Right lobe of liver (tissue), 6 donors: Measurements from ENCODE around the gene WDR18. TPM values are rescaled to one million over a fixed set of nuclear protein-coding genes. Genes with fewer than 3 reads are reported as not detected.

Experiments
- ATAC-seq, 4 donors: fragments of 200-7000 bp; cut with Tn5 transposase; one replicate each; pipeline ENCODE4 v1.9.1; 2020; ENCODE audit warnings: mild to moderate bottlenecking in 4 of 4, moderate library complexity in 4 of 4
- DNase-seq, 3 donors: peaks; one replicate each; pipeline ENCODE4 v3.0.0-alpha.2; 2020
- H3K27ac ChIP-seq, 3 donors: fragments of 200-600 bp; one replicate each; pipeline ENCODE4 v1.8.0; 2022
- H3K27me3 ChIP-seq, 2 donors: fragments of 200-600 bp; one replicate each; pipeline ENCODE4 v1.8.0; 2022
- H3K36me3 ChIP-seq, 4 donors: fragments of 200-600 bp; sonication (generic) in 1 of 4; one replicate each; pipeline versions ENCODE4 v1.5.1 to v1.8.0; 2017 to 2022; ENCODE audit warnings: control low read depth in 1 of 4
- H3K4me1 ChIP-seq, 4 donors: fragments of 200-600 bp; sonication (generic) in 1 of 4; one replicate each; pipeline versions ENCODE4 v1.5.1 to v1.8.0; 2017 to 2022; ENCODE audit warnings: control low read depth in 1 of 4
- H3K4me3 ChIP-seq, 3 donors: fragments of 200-600 bp; one replicate each; pipeline ENCODE4 v1.8.0; 2022
- H3K9me3 ChIP-seq, 4 donors: fragments of 200-600 bp; sonication (generic) in 1 of 4; one replicate each; pipeline versions ENCODE4 v1.5.1 to v1.8.0; 2017 to 2022; ENCODE audit warnings: control low read depth in 1 of 4
- POLR2A ChIP-seq: fragments of 450-650 bp; IDR thresholded peaks from one replicate; pipeline ENCODE4 v1.6.1; 2017; ENCODE audit warnings: antibody characterized with exemption, mild to moderate bottlenecking
- WGBS: methylation state at CpG from one replicate; pipeline ENCODE4 v1.1.6; 2018; ENCODE audit warnings: low coverage, low lambda C conversion rate; ENCODE audit not compliant: insufficient coverage; ENCODE audit errors: missing lambda C conversion rate; 5-methylcytosine and 5-hydroxymethylcytosine counted together
- intact Hi-C, 2 donors: fragments of 100-400 bp; cut with DNase I; formaldehyde crosslinking; loops; one replicate each; pipeline versions ENCODE4 v1.11.2 to v1.14.1; 2022
- long read RNA-seq: library from polyadenylated mRNA; unstranded; transcript quantifications from one replicate; pipeline ENCODE4 v2.0.0, GENCODE V29; 2019
- total RNA-seq, 6 experiments: library from RNA; depleted of rRNA in 2 of 6; stranded (reverse); fragments of >200 nt in 2 of 6; fragmentation: NEBNext Ultra II Directional in 3 of 6; extraction: Animal tissue kit (Norgen Biotek cat#: 25700) in 3 of 6; gene quantifications; one replicate each; pipeline versions ENCODE4 v1.1.0 to v1.2.4, GENCODE V29; 2016 to 2023
- TF ChIP-seq, protein P1 (sequence below), 4 donors: fragments of 200-600 bp in 3 of 4; fragments of 450-650 bp in 1 of 4; IDR thresholded peaks; one replicate each; pipeline versions ENCODE4 v1.5.1 to v1.8.0; 2016 to 2022; ENCODE audit warnings: antibody characterized with exemption in 4 of 4, mild to moderate bottlenecking in 2 of 4
- donor health status: DM: no; HTN: yes; CAD: no.
- donor health status: DM: no; HTN: no; CAD: no.
- donor health status: DM: no; HTN: no; CAD: no.
- donor health status: DM: no; HTN: yes; CAD: no.
- donor health status: DM: no; HTN: yes; CAD: no.

Gene WDR18, protein sequence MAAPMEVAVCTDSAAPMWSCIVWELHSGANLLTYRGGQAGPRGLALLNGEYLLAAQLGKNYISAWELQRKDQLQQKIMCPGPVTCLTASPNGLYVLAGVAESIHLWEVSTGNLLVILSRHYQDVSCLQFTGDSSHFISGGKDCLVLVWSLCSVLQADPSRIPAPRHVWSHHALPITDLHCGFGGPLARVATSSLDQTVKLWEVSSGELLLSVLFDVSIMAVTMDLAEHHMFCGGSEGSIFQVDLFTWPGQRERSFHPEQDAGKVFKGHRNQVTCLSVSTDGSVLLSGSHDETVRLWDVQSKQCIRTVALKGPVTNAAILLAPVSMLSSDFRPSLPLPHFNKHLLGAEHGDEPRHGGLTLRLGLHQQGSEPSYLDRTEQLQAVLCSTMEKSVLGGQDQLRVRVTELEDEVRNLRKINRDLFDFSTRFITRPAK
- 10 to 100 TPM; 19.0 to 56.2 (median 29.7) TPM for total RNA-seq
- long read RNA-seq, transcript WDR18-202 (10 exons, 1,608 nt) = major isoform, 18 of 27 reads
- long read RNA-seq, partial matches to known transcripts = 5 of 27 reads
- long read RNA-seq, other reads (novel, unspliced or antisense) = 3 of 27 reads

GRCh38 chr19:984165-984967 is at the start of gene WDR18:
Gene WDR18, plus strand, starts transcription at chr19:984345. Its CDS starts 9 bp downstream, at chr19:984354.
- peak; percentile 81 for TF ChIP-seq POLR2A
- TF ChIP-seq, protein P1, sequence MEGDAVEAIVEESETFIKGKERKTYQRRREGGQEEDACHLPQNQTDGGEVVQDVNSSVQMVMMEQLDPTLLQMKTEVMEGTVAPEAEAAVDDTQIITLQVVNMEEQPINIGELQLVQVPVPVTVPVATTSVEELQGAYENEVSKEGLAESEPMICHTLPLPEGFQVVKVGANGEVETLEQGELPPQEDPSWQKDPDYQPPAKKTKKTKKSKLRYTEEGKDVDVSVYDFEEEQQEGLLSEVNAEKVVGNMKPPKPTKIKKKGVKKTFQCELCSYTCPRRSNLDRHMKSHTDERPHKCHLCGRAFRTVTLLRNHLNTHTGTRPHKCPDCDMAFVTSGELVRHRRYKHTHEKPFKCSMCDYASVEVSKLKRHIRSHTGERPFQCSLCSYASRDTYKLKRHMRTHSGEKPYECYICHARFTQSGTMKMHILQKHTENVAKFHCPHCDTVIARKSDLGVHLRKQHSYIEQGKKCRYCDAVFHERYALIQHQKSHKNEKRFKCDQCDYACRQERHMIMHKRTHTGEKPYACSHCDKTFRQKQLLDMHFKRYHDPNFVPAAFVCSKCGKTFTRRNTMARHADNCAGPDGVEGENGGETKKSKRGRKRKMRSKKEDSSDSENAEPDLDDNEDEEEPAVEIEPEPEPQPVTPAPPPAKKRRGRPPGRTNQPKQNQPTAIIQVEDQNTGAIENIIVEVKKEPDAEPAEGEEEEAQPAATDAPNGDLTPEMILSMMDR (IDR thresholded peaks at IDR 0.05) = peak in 3 of 4 donors; percentile 22 to 37 (median 28)
- H3K4me3 ChIP-seq = peak within 1 kb of the TSS; percentile 64 to 97 (median 95)
- H3K36me3 ChIP-seq = peaks cover 0 to 9% (median 0%) of the 10 kb centered on the region in 4 donors
- DNase-seq = peak; percentile 95 to 97 (median 96)
- peaks cover 0 to 30% (median 13%) of the 10 kb centered on the region in 4 donors for H3K4me1 ChIP-seq
- ATAC-seq = peak; percentile 83 to 90 (median 86)
- intact Hi-C loops = loop anchor here (5.0 to 10.0 kb wide), 2 partner anchors 62 to 220 kb away; no protein-coding TSS in a partner anchor
- no peaks in the 10 kb centered on the region for H3K9me3 ChIP-seq
- 0% methylated on average over 7 of the region's 78 CpGs for whole genome bisulfite sequencing
- no peaks in the 10 kb centered on the region for H3K27me3 ChIP-seq
- peak within 1 kb of the TSS; percentile 67 to 86 (median 77) for H3K27ac ChIP-seq

GRCh38 chr19:934865-935479 is 49.2 kb upstream of the WDR18 start:
- peak overlapping the region in 1 of 3 donors; percentile 15 for H3K27ac ChIP-seq
- no peaks in the 10 kb centered on the region for H3K36me3 ChIP-seq
- intact Hi-C loops = no loop called here
- H3K4me3 ChIP-seq = no peak overlapping the region
- TF ChIP-seq POLR2A = no peak
- TF ChIP-seq, protein P1 (IDR thresholded peaks at IDR 0.05) = no peak
- peak; percentile 95 to 98 (median 98) for DNase-seq
- H3K9me3 ChIP-seq = no peaks in the 10 kb centered on the region
- H3K27me3 ChIP-seq = no peaks in the 10 kb centered on the region
- ATAC-seq = peak; percentile 97 to 99 (median 98)
- peaks cover 2 to 34% (median 20%) of the 10 kb centered on the region in 4 donors for H3K4me1 ChIP-seq
- 1% methylated on average over 7 of the region's 31 CpGs for WGBS

- Histone ChIP-seq H3K4me1 (peaks cover 2 to 40% (median 26%) of the 10 kb centered on the region in 4 donors), H3K27ac (no peak overlapping the region), H3K27me3 (no peaks in the 10 kb centered on the region), H3K4me3 (no peak overlapping the region), H3K9me3 (no peaks in the 10 kb centered on the region), H3K36me3 (no peaks in the 10 kb centered on the region)
- TF ChIP-seq, protein P1 (IDR thresholded peaks at IDR 0.05) = no peak
- no peak for TF ChIP-seq POLR2A
- WGBS = 100% methylated on average over 3 of the region's 10 CpGs
- intact Hi-C loops = no loop called here
- no peak for ATAC-seq
- DNase-seq = no peak
Measured at GRCh38 chr19:936175-936546, 48.0 kb upstream of the WDR18 start.

- Histone ChIP-seq H3K27ac (no peak overlapping the region), H3K4me3 (no peak overlapping the region), H3K4me1 (peaks cover 2 to 44% (median 29%) of the 10 kb centered on the region in 4 donors), H3K27me3 (no peaks in the 10 kb centered on the region), H3K36me3 (no peaks in the 10 kb centered on the region), H3K9me3 (no peaks in the 10 kb centered on the region)
- no peak for DNase-seq
- intact Hi-C loops = no loop called here
- ATAC-seq = no peak
- WGBS = 78% methylated on average over 14 of the region's 16 CpGs
- no peak for TF ChIP-seq POLR2A
- TF ChIP-seq, protein P1 (IDR thresholded peaks at IDR 0.05) = no peak
Measured at GRCh38 chr19:937259-937694, 46.9 kb upstream of the WDR18 start.
